Panc1 (cell line): ENCODE results near the gene PGM3. TPM values are rescaled to one million over a fixed set of nuclear protein-coding genes. Genes with fewer than 3 reads are reported as not detected.

Experiments used
- ATAC-seq: fragments of 200-7000 bp; cut with Tn5 transposase; 2 replicates; pipeline ENCODE4 v1.9.1; 2020; ENCODE audit warnings: mild to moderate bottlenecking, moderate library complexity
- BruUV-seq: library from RNA; stranded (reverse); fragments of 400-500 nt; replicated peaks from 2 replicates; lab custom pipeline; 2021; lab: Mats Ljungman, UMichigan
- CTCF ChIA-PET: fragments of 300-600 bp; sonication (Branson Sonifier 250); formaldehyde crosslinking; loops from one replicate; lab custom pipeline; 2022; ENCODE audit warnings: antibody characterized with exemption; lab: Charles Lee
- POLR2A ChIA-PET: fragments of 300-600 bp; sonication (Branson Sonifier 250); formaldehyde crosslinking; loops from one replicate; lab custom pipeline; 2022; ENCODE audit warnings: antibody characterized with exemption; lab: Charles Lee
- DNase-seq: peaks from one replicate; pipeline ENCODE4 v3.0.0-alpha.2; 2010; ENCODE audit warnings: low read depth, low spot score
- H3K27ac ChIP-seq: 2 replicates; pipeline ENCODE4 v1.5.1; 2011; ENCODE audit warnings: mild to moderate bottlenecking, low read length, inconsistent platforms
- H3K27me3 ChIP-seq: fragments of 200-500 bp; sonication (Bioruptor generic); 2 replicates; pipeline ENCODE4 v1.6.0; 2014; ENCODE audit warnings: low read length, inconsistent platforms; ENCODE audit not compliant: control insufficient read depth, insufficient read depth
- H3K36me3 ChIP-seq: fragments of 200-500 bp; sonication (Bioruptor generic); 2 replicates; pipeline ENCODE4 v1.5.1; 2014; ENCODE audit warnings: inconsistent platforms, mild to moderate bottlenecking, low read length, moderate library complexity; ENCODE audit not compliant: control insufficient read depth, insufficient read depth
- H3K4me1 ChIP-seq: 2 replicates; pipeline ENCODE4 v1.5.1; 2011; ENCODE audit warnings: inconsistent platforms, mild to moderate bottlenecking, low read length, moderate library complexity; ENCODE audit not compliant: control insufficient read depth, insufficient read depth
- H3K4me3 ChIP-seq, 2 experiments: 2 replicates each; pipeline ENCODE4 v1.5.1; 2011 to 2012; ENCODE audit warnings: low read depth in 2 of 2, low read length in 2 of 2, mild to moderate bottlenecking in 2 of 2, inconsistent platforms in 1 of 2, moderate library complexity in 1 of 2
- H3K9me3 ChIP-seq: fragments of 200-500 bp; sonication (Bioruptor generic); 2 replicates; pipeline ENCODE4 v1.5.1; 2014; ENCODE audit warnings: low read depth, mild to moderate bottlenecking, inconsistent platforms, low read length, moderate library complexity; ENCODE audit not compliant: control insufficient read depth, insufficient read depth
- POLR2AphosphoS5 ChIP-seq: IDR thresholded peaks from 2 replicates; pipeline ENCODE4 v1.6.1; 2012; ENCODE audit warnings: mild to moderate bottlenecking, low read depth, low read length, moderate library complexity
- SIN3A ChIP-seq: IDR thresholded peaks from 2 replicates; pipeline ENCODE4 v1.6.1; 2012; ENCODE audit warnings: low read depth, mild to moderate bottlenecking, low read length, moderate library complexity, borderline replicate concordance; ENCODE audit not compliant: insufficient read depth
- TCF7L2 ChIP-seq: IDR thresholded peaks from 2 replicates; pipeline ENCODE4 v1.6.1; 2011; ENCODE audit warnings: mild to moderate bottlenecking, low read depth, low read length, inconsistent platforms
- in situ Hi-C: cut with HindIII; loops from 2 replicates; pipeline ENCODE4 v1.10.0; 2016; ENCODE audit warnings: low sequenced_read_pairs, low pct_unique_long_range_greater_than_20kb
- intact Hi-C: fragments of 100-400 bp; cut with micrococcal nuclease; formaldehyde crosslinking; loops from one replicate; pipeline ENCODE4 v1.10.0; 2022; ENCODE audit not compliant: unreplicated experiment
- total RNA-seq: library from RNA; stranded (reverse); gene quantifications from one replicate; pipeline ENCODE4 v1.2.1, GENCODE V29; 2021; ENCODE audit not compliant: unreplicated experiment
- TF ChIP-seq, protein P1 (sequence below), 2 experiments: IDR thresholded peaks; 2 replicates each; pipeline ENCODE4 v1.6.1; 2011 to 2012; ENCODE audit warnings: low read depth in 2 of 2, control low read depth in 1 of 2, low read length in 1 of 2, mild to moderate bottlenecking in 1 of 2, moderate library complexity in 1 of 2; ENCODE audit not compliant: insufficient read depth in 1 of 2
- TF ChIP-seq, protein P2 (sequence below): fragments of 450-650 bp; IDR thresholded peaks from 2 replicates; pipeline ENCODE4 v1.5.1; 2017; ENCODE audit warnings: mild to moderate bottlenecking

PGM3 gene
- total RNA-seq, 1 experiment from 2014 or later = 55.2 TPM

DNA sequence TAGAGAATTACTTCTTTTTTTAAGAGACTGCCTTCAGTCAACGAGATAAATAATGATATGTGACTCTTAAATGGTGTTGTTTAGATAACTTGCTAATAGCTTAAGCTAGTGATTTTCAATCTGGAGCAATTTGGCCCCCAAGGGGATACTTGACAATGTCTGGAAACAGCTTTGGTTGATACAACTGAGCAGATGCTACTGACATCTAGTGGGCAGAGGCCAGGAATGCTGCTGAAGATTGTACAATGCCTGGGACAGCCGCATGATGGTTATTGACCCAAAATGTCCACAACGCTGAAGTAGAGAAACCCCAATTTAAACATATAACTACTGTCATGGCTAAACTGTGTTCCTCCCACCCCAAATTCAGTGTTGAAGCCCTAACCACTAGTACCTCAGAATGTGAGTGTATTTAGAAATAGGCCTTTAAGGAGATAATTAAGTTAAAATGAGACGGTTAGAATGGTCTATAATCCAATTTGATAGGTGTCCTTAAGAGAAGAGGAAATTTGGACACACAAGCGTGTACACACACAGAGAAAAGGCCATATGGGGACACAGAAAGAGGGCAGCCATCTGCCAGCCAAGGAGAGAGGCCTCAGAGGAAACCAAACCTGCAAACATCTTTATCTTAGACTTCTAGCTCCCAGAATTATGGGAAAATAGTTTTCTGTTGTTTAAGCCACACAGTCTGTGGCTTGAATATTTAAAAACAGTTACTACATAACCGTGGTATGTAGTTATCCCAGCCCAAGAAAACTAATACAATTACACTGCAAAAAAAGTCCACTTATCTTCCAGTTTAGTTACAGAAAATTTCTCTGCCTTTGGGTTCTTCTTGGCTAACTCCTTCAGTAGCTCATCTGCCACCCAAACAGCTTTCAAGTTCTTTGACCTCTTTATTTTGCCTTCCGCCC, 22.3 kb upstream of the PGM3 start:
- ChIA-PET POLR2A (no interaction called here), CTCF (interaction anchor here (0.7 to 1.8 kb wide), 5 partner anchors 58 to 150 kb away, joined by 3 to 11 read pairs (median 4); partner anchors contain the start of genes DOP1A and UBE3D)
- Histone ChIP-seq H3K9me3 (no peaks in the 10 kb centered on the region), H3K27me3 (no peaks in the 10 kb centered on the region), H3K27ac (no peak overlapping the region), H3K4me1 (no peaks in the 10 kb centered on the region), H3K4me3 (no peak overlapping the region), H3K36me3 (no peaks in the 10 kb centered on the region)
- no peak for TF ChIP-seq SIN3A
- TF ChIP-seq, protein P1, sequence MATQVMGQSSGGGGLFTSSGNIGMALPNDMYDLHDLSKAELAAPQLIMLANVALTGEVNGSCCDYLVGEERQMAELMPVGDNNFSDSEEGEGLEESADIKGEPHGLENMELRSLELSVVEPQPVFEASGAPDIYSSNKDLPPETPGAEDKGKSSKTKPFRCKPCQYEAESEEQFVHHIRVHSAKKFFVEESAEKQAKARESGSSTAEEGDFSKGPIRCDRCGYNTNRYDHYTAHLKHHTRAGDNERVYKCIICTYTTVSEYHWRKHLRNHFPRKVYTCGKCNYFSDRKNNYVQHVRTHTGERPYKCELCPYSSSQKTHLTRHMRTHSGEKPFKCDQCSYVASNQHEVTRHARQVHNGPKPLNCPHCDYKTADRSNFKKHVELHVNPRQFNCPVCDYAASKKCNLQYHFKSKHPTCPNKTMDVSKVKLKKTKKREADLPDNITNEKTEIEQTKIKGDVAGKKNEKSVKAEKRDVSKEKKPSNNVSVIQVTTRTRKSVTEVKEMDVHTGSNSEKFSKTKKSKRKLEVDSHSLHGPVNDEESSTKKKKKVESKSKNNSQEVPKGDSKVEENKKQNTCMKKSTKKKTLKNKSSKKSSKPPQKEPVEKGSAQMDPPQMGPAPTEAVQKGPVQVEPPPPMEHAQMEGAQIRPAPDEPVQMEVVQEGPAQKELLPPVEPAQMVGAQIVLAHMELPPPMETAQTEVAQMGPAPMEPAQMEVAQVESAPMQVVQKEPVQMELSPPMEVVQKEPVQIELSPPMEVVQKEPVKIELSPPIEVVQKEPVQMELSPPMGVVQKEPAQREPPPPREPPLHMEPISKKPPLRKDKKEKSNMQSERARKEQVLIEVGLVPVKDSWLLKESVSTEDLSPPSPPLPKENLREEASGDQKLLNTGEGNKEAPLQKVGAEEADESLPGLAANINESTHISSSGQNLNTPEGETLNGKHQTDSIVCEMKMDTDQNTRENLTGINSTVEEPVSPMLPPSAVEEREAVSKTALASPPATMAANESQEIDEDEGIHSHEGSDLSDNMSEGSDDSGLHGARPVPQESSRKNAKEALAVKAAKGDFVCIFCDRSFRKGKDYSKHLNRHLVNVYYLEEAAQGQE (IDR thresholded peaks at IDR 0.05; ENCODE audit: insufficient read depth in 1 of 2, low read depth in 2 of 2, low read length in 1 of 2) = no peak
- TF ChIP-seq, protein P2, sequence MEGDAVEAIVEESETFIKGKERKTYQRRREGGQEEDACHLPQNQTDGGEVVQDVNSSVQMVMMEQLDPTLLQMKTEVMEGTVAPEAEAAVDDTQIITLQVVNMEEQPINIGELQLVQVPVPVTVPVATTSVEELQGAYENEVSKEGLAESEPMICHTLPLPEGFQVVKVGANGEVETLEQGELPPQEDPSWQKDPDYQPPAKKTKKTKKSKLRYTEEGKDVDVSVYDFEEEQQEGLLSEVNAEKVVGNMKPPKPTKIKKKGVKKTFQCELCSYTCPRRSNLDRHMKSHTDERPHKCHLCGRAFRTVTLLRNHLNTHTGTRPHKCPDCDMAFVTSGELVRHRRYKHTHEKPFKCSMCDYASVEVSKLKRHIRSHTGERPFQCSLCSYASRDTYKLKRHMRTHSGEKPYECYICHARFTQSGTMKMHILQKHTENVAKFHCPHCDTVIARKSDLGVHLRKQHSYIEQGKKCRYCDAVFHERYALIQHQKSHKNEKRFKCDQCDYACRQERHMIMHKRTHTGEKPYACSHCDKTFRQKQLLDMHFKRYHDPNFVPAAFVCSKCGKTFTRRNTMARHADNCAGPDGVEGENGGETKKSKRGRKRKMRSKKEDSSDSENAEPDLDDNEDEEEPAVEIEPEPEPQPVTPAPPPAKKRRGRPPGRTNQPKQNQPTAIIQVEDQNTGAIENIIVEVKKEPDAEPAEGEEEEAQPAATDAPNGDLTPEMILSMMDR = peak; percentile 90
- ATAC-seq (peak; percentile 93), DNase-seq (no peak)
- in situ Hi-C loops (no loop called here), intact Hi-C loops (loop anchor here (1.0 kb wide), 1 partner anchor 148 kb away; the partner anchor contains the start of gene DOP1A)
- BruUV-seq = no TSS peak

DNA sequence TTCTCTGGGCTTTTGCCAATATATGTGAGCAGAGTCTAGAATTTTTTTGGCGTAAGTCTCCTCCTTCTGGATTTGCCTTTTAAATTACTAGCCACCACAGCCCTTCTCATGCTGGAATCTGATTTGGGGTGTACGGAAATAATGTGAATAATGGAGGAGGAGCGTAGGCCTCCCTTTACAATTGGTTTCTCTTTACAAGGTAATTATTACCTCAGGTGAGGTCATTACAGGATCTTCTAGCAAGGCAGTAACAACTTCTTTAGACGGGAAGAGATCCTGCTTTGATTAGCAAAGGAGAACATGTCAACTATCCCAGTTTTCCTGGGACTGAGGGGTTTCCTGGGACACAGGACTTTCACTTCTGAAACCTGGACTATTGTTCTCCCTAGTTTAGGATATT, 9.0 kb upstream of the PGM3 start:
- POLR2A ChIA-PET = no interaction called here
- Histone ChIP-seq H3K27ac (no peak overlapping the region), H3K4me1 (no peaks in the 10 kb centered on the region), H3K36me3 (no peaks in the 10 kb centered on the region), H3K27me3 (no peaks in the 10 kb centered on the region), H3K4me3 (no peak overlapping the region), H3K9me3 (no peaks in the 10 kb centered on the region)
- DNase-seq (no peak), ATAC-seq (no peak)
- in situ Hi-C loops (no loop called here), intact Hi-C loops (no loop called here)
- BruUV-seq = no TSS peak
- TF ChIP-seq, protein P1 (IDR thresholded peaks at IDR 0.05; ENCODE audit: insufficient read depth in 1 of 2, low read depth in 2 of 2, low read length in 1 of 2) = no peak
- TF ChIP-seq POLR2AphosphoS5 (no peak), SIN3A (no peak), TCF7L2 (no peak)
- TF ChIP-seq, protein P2 = no peak
- CTCF ChIA-PET = no interaction called here
